GM12892 (cell line): ENCODE results near the gene CEP20.

ENCODE experiments used
- DNase-seq: peaks from one replicate; pipeline ENCODE4 v3.0.0; 2011; ENCODE audit not compliant: insufficient read length
- FAIRE-seq: peaks from 2 replicates; lab custom pipeline; 2011; peaks lifted over from hg19 to GRCh38; lab: Jason Lieb, UNC
- POLR2A ChIP-seq: IDR thresholded peaks from 2 replicates; pipeline ENCODE4 v1.6.1; 2011; ENCODE audit warnings: low read depth, low read length, control low read depth
- POLR2AphosphoS5 ChIP-seq: IDR thresholded peaks from 2 replicates; pipeline ENCODE4 v1.6.1; 2011; ENCODE audit warnings: low read depth, low read length, control low read depth
- TAF1 ChIP-seq: IDR thresholded peaks from 2 replicates; pipeline ENCODE4 v1.6.1; 2011; ENCODE audit warnings: low read depth, mild to moderate bottlenecking, control low read depth, low read length, borderline replicate concordance

Gene CEP20

DNA sequence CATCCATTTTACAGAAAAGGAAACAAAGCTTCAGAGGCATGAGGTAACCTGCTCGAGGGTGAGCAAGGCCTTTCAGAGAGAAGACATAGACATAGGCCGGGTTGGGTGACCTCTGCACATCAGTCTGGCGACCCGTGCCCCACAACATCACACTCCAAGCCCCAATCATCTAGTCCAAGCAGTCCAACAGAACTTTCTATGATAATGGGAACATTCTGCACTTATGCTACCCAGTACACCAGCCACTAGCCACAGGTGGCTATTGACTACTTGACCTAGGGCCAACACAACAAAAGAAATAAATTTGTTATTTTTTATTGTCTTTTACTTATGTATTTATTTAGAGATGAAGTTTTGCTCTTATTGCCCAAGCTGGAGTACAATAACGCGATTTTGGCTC lies 52.3 kb downstream of the CEP20 start:
- no peak for FAIRE-seq
- no peak for TF ChIP-seq TAF1
- TF ChIP-seq POLR2A: no peak
- no peak for TF ChIP-seq POLR2AphosphoS5
- no peak for DNase-seq

DNA sequence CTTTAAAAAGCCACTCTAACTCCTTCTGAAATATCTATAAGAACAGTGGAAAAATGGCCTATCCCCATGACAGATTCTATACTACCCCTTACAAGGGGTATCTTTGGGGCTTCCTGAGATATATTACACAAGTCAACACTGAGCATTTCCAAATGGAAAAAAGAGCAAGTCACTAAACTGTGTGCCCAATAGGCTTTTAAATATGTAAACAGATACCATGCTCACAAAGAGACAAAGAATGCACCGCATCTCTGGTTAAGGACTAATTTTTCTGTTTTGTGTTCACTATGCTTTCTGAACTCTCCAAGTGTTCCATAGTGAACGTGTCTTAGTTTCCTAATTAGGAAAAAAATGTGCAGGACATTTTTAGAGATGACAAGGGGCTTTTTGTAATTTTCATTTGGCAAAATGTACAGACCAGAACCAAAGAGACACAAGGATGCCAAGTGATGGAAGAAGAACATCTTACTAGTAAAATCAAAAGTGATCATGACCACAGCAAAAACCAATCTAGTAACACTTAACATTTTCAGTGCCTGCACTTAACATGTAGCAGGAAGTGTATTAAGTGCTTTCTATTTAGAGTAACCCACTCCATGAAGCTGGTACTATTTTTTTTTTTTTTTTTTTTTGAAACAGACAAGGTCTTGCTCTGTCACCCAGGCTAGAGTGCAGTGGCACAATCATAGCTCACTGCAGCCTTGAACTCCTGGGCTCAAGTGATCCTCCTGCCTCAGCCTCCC lies 53.1 kb downstream of the CEP20 start:
- TF ChIP-seq TAF1: no peak
- TF ChIP-seq POLR2A: no peak
- no peak for TF ChIP-seq POLR2AphosphoS5
- DNase-seq: no peak
- FAIRE-seq: no peak

DNA sequence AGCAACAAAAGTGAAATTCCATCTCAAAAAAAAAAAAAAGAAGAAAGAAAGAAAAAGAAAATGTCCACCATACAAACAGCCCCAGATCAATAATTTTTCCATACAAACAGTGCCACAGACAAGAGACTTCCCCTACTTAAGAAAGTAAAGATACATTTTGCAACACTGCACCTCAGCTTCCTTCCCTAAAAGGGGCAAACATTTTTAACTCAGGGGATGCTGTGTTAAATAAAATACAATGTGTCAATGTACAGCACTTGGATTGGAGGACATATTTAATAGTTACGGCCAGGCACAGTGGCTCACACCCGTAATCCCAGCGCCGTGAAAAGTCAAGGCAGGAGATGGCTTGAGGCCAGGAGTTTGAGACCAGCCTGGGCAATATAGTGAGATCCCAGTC lies 53.9 kb downstream of the CEP20 start:
- TF ChIP-seq TAF1: no peak
- TF ChIP-seq POLR2A: no peak
- TF ChIP-seq POLR2AphosphoS5: no peak
- DNase-seq: no peak
- no peak for FAIRE-seq

DNA sequence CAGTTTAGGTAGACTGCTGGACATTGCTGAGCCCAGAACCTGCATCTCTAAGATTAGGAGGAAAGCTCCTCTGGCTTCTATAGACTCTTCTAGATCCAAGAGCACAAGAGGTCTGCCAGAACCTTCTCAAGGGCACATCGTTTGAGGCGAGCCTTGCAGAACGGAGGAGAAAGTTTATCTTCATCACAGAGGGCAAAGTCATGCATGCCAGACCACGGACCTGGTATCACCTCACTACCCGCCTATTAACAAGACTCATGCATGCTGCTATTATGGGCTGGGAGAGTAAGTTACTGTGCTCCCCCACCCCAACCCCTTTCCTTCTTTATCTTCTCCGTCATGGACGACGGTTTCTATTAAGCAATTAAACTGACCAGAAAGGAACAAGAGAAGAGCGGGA lies 54.9 kb downstream of the CEP20 start:
- DNase-seq: no peak
- no peak for FAIRE-seq
- TF ChIP-seq TAF1: no peak
- no peak for TF ChIP-seq POLR2A
- TF ChIP-seq POLR2AphosphoS5: no peak

DNA sequence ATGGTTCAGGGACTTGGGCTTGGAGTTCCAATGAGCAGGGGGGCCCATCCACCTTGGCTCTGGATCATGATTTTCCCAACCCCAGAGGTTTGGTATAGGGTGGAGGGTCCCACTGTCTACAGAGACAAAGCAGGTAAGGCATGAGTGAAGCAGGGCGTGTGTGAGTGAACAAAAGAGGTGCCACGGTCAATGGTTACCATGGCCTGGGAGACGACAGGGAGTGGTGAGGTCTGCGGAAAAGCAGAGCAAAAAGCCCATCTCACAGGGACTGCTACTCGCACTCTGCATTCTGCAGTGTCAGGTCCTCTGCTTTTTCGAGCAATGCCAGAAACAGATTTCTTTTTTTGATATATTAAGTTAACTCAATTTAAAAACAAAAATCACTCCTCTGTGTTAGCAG lies 56.2 kb downstream of the CEP20 start:
- FAIRE-seq: no peak
- no peak for DNase-seq
- no peak for TF ChIP-seq POLR2AphosphoS5
- no peak for TF ChIP-seq TAF1
- TF ChIP-seq POLR2A: no peak

DNA sequence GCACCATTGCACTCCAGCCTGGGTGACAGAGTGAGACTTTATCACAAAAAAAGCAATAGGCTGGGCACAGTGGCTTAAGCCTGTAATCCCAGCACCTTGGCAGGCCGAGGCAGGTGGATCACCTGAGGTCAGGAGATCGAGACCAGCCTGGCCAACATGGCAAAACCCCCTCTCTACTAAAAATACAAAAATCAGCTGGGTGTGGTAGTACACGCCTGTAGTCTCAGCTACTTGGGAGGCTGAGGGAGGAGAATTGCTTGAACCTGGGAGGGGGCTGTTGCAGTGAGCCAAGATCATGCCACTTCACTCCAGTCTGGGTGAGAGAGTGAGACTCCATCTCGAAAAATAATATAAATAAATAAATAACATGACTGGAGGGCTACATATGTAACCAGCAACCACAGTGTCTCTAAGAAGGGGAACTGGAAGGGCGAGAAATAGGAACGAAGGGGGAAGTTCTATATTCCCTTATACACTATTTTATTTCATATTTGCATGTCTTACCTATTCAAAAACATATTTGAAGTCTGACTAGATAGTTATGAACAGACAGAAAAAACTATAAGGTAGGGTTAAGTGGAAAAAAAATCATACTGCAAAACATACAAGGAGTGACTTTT lies 57.5 kb downstream of the CEP20 start:
- no peak for DNase-seq
- no peak for FAIRE-seq
- TF ChIP-seq TAF1: no peak
- no peak for TF ChIP-seq POLR2AphosphoS5
- TF ChIP-seq POLR2A: no peak

DNA sequence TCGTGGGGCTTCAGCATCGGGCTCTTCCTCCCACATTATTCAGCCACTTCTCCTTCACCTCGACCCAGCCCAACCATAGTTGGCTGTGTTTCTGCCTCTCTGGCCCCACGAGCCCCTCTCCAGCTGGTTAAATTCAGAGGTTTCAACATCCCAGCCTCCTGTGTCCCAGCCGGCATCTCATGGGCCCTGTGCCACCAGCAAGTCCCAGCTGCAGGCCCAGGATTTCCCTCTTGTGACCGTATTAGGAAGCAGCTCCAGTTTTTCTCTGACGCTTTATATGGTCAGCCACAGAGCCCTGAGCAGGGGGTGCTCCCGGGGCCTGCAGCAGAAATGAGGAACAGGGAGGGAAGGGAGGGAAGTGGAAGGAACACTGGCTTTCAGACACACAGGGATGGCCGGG lies 58.9 kb downstream of the CEP20 start:
- FAIRE-seq (no peak), DNase-seq (no peak)
- TF ChIP-seq TAF1: no peak
- TF ChIP-seq POLR2A: no peak
- TF ChIP-seq POLR2AphosphoS5: no peak

DNA sequence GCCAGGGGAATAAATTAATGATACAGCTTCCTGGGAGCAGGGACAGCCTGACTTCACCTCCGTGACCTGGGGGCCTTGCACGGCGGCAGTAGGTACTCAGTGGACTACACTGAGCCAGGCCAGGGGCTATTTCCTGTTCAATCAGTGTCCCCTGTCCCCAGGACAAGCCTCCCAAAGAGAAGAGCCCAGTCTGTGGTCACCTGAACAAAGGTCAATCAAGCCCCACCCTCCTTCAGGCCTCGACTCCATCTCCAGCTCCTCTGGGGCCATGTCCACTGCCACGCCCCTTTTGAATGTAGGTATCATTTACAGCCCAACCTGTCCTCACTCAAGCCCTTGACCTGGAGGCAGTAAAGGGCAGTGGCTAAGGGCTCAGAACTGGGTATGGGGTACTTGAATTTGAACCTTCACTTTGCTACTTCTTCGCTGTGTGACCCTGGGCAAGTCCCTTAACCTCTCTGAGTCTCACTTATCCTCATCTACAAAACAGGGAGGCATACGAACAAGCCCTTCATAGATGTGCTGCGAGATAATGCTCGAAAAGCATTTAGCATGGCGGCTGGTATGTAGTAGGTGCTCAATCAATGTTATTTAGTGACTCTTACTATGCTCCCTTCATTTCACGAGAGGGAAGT lies 60.6 kb downstream of the CEP20 start:
- FAIRE-seq (no peak), DNase-seq (no peak)
- TF ChIP-seq POLR2AphosphoS5 (no peak), POLR2A (no peak), TAF1 (no peak)

DNA sequence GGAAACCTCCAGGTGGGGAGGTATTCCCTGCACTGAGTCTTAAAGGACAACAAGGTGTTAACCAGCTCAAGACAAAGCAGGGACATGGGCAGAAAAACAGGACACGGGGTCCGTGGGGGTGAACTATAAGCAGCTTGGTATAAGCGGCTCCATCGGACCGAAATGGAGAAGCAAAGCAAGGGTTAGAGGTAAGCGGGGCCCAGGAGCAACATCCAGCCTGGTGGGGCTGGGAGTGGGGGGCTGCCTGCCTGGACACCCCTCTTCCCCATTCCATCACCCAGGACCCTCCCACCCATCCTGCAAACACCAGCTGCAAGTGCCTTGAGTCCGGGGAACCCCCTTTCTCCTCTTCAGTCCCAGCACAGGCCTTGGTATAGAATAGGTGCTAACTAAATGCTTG lies 61.1 kb downstream of the CEP20 start:
- no peak for FAIRE-seq
- TF ChIP-seq TAF1 (no peak), POLR2AphosphoS5 (no peak), POLR2A (no peak)
- no peak for DNase-seq

DNA sequence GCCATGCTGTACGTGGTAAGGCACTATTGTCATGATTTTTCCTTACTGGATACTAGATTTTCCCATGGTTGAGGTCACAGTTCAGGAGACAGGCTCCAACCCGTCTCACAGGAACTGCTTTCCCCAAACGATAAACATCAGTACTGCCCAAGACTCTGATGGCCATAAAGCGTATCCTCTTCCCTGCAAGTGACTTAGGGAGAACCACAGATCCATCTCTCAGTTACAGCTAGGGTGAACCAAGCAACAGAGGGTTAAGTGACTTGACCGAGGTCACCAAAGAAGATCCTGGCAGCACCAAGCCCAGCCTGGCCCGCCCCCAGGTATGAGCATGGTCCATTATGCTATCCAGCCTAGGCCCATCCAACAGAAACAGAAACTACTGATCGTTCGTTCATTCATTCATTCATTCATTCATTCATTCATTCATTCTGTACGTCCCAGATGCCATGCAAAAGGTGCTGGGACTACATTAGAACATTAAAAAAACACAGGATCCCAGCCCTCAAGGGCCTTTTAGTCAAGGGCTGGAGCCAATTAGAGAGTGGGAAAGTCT lies 62.6 kb downstream of the CEP20 start:
- no peak for DNase-seq
- FAIRE-seq: no peak
- no peak for TF ChIP-seq TAF1
- no peak for TF ChIP-seq POLR2A
- no peak for TF ChIP-seq POLR2AphosphoS5

DNA sequence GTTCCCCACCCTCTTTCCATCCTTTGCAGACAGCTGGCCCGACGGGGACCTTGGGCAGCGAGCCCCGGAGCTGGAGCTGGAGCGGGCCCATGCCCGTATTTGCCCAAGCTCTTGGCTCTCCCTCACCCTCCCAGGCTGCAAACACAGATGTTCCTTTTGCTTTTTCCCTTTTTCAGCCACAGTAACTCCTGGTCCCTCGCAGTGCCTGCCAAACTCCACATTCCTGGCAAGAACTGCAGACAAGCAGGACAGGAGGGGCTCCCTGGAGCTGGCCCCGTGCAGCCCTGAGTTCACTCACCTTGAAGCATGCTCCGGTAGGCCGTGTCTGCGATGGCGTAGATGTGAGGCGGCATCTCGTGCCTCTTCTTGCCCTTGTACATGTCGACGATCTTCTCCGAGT lies 65.4 kb downstream of the CEP20 start:
- TF ChIP-seq TAF1: no peak
- DNase-seq (no peak), FAIRE-seq (no peak)

DNA sequence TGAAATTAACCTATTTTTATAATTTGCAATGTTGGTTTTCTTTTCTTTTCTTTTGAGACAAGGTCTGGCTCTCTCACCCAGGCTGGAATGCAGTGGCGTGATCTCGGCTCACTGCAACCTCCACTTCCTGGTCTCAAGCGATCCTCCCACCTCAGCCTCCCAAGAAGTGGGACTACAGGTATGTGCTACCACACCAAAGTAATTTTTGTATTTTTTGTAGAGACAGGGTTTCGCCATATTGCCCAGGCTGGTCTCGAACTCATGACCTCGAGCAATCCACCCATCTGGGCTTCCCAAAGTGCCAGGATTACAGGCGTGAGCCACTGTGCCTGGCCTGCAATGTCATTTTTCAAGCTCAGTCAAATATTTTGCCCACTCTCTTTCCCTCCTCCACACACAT lies 67.6 kb downstream of the CEP20 start:
- FAIRE-seq: no peak
- DNase-seq: no peak
- TF ChIP-seq TAF1: no peak
- no peak for TF ChIP-seq POLR2AphosphoS5
